ENCODE data around the gene MXD3.

- TF ChIP-seq SNAI2 (CRISPR knock-in tag; IDR thresholded peaks at IDR 0.05), result no peak
- no peak for TF ChIP-seq TCF4 (CRISPR knock-in tag; IDR thresholded peaks at IDR 0.05; ENCODE audit: borderline replicate concordance)
Measured at GRCh38 chr5:177308740-177309139, 3.0 kb downstream of the MXD3 start.
